Osteocyte (in vitro differentiated cells): ENCODE measurements around the gene DYRK1A. TPM values are rescaled to one million over a fixed set of nuclear protein-coding genes. Genes with fewer than 3 reads are reported as not detected.

ENCODE experiments used
- DNase-seq: peaks from one replicate; pipeline ENCODE4 v3.0.0; 2021; ENCODE audit warnings: mixed read lengths; ENCODE audit not compliant: unreplicated experiment; ENCODE audit errors: extremely low spot score
- H3K27ac Mint-ChIP-seq: one replicate; pipeline ENCODE4 v1.8.0; 2021; ENCODE audit warnings: mild to moderate bottlenecking, mixed read lengths; ENCODE audit not compliant: unreplicated experiment
- H3K27me3 Mint-ChIP-seq: one replicate; pipeline ENCODE4 v1.8.0; 2021; ENCODE audit warnings: mixed read lengths; ENCODE audit not compliant: unreplicated experiment
- H3K36me3 Mint-ChIP-seq: one replicate; pipeline ENCODE4 v1.8.0; 2021; ENCODE audit warnings: mixed read lengths; ENCODE audit not compliant: unreplicated experiment
- H3K4me1 Mint-ChIP-seq: one replicate; pipeline ENCODE4 v1.8.0; 2021; ENCODE audit warnings: mixed read lengths; ENCODE audit not compliant: unreplicated experiment
- H3K4me3 Mint-ChIP-seq: one replicate; pipeline ENCODE4 v1.8.0; 2021; ENCODE audit warnings: mild to moderate bottlenecking, moderate library complexity, mixed read lengths; ENCODE audit not compliant: unreplicated experiment
- H3K9me3 Mint-ChIP-seq: one replicate; pipeline ENCODE4 v1.8.0; 2021; ENCODE audit warnings: mixed read lengths; ENCODE audit not compliant: unreplicated experiment
- CTCF ChIP-seq: fragments of 200-600 bp; sonication (generic); IDR thresholded peaks from 2 replicates; pipeline ENCODE4 v1.5.0; 2021; ENCODE audit warnings: antibody characterized with exemption, mild to moderate bottlenecking, moderate library complexity
- total RNA-seq: library from RNA; stranded (reverse); gene quantifications from 2 replicates; pipeline ENCODE4 v1.2.1, GENCODE V29; 2021

Gene DYRK1A
- total RNA-seq, 1 donor from 2014 or later, result 63.2 TPM

- Mint-ChIP-seq H3K9me3 (peaks cover 15% of the 10 kb centered on the region), H3K36me3 (peaks cover 51% of the 10 kb centered on the region), H3K27ac (peak overlapping the region; percentile 0), H3K4me3 (no peak overlapping the region), H3K27me3 (no peaks in the 10 kb centered on the region), H3K4me1 (peaks cover 18% of the 10 kb centered on the region)
- no peak for DNase-seq
- TF ChIP-seq CTCF, result no peak
Observed at GRCh38 chr21:37502947-37503346, 136.4 kb downstream of the DYRK1A start.

- Mint-ChIP-seq H3K4me1 (peaks cover 18% of the 10 kb centered on the region), H3K9me3 (peaks cover 15% of the 10 kb centered on the region), H3K27ac (peak overlapping the region; percentile 87), H3K4me3 (no peak overlapping the region), H3K27me3 (no peaks in the 10 kb centered on the region), H3K36me3 (peaks cover 45% of the 10 kb centered on the region)
- TF ChIP-seq CTCF, result no peak
- DNase-seq, result no peak
Observed at GRCh38 chr21:37503848-37504467, 137.4 kb downstream of the DYRK1A start.

GRCh38 chr21:37505963-37506362 is 139.4 kb downstream of the DYRK1A start:
- DNase-seq, result no peak
- no peak for TF ChIP-seq CTCF
- peaks cover 49% of the 10 kb centered on the region for H3K36me3 Mint-ChIP-seq
- H3K27ac Mint-ChIP-seq, result no peak overlapping the region
- no peak overlapping the region for H3K4me3 Mint-ChIP-seq
- no peaks in the 10 kb centered on the region for H3K27me3 Mint-ChIP-seq
- H3K9me3 Mint-ChIP-seq, result peaks cover 15% of the 10 kb centered on the region
- H3K4me1 Mint-ChIP-seq, result peaks cover 29% of the 10 kb centered on the region

GRCh38 chr21:37507716-37508115 is 141.1 kb downstream of the DYRK1A start:
- Mint-ChIP-seq H3K4me3 (no peak overlapping the region), H3K36me3 (peaks cover 51% of the 10 kb centered on the region), H3K4me1 (peaks cover 31% of the 10 kb centered on the region), H3K9me3 (peaks cover 4% of the 10 kb centered on the region), H3K27me3 (no peaks in the 10 kb centered on the region), H3K27ac (no peak overlapping the region)
- DNase-seq, result no peak
- no peak for TF ChIP-seq CTCF

GRCh38 chr21:37508341-37508740 is 141.8 kb downstream of the DYRK1A start:
- no peak for TF ChIP-seq CTCF
- H3K36me3 Mint-ChIP-seq, result peaks cover 49% of the 10 kb centered on the region

More at GRCh38 chr21:37508341-37508740, 141.8 kb downstream of the DYRK1A start:
- peaks cover 27% of the 10 kb centered on the region for H3K4me1 Mint-ChIP-seq
- H3K27me3 Mint-ChIP-seq, result no peaks in the 10 kb centered on the region
- H3K4me3 Mint-ChIP-seq, result no peak overlapping the region
- H3K27ac Mint-ChIP-seq, result no peak overlapping the region
- no peak for DNase-seq
- H3K9me3 Mint-ChIP-seq, result peaks cover 4% of the 10 kb centered on the region
